C4-2B (cell line): ENCODE results near the gene IRF5.

Experiments used
- ZFX ChIP-seq: fragments of 450-650 bp; IDR thresholded peaks from 2 replicates; pipeline ENCODE4 v1.6.1; 2017
- TF ChIP-seq, protein P1 (sequence below): fragments of 450-650 bp; conservative IDR thresholded peaks from 2 replicates; pipeline ENCODE4 v1.5.1; 2017; ENCODE audit warnings: mild to moderate bottlenecking

DNA sequence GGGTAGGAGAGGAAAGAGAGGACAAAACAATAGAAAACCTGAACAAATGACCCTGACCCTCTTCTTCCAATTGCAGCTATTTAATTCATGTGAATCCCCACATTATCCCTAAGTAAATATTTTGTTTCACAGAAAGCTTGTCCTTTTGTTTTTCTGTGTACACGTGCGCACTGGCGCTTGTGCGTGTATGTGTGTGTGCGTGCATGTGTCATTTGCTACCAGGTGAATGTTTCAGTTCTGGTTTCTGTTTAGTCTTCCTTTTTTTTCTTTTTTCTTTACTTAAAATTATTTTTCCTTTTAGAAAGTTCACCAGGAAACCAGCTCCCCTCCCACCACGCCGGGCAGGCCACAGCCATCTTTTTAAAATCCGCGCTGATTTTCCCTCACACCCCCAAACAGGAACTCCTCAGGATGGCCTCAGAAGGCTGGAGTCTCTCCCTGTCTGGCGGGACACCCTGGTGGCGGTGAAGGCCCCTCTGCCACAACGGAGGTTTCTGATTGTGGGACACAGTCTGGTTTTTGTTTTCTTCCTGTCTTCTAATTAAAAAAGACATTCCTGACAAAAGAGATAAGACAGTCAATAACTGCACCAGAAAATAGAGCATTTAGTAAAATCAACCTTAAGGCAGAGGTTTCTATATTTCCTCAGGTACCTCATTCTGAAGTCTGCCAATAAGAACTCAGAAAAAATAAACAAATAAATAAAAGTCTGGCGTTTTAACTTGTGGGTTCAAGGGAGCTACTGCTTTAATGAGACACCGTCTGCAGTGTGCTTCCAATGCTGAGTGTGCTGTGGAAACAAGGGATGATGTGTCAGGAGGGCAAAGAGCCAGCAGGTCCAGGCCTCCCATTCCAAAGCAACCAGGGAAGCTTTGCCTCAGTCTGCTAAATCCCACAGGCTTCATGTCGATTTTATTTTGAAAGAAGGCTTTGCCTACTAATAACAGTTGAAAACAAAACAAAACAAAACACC, 17.4 kb downstream of the IRF5 start:
- TF ChIP-seq, protein P1, sequence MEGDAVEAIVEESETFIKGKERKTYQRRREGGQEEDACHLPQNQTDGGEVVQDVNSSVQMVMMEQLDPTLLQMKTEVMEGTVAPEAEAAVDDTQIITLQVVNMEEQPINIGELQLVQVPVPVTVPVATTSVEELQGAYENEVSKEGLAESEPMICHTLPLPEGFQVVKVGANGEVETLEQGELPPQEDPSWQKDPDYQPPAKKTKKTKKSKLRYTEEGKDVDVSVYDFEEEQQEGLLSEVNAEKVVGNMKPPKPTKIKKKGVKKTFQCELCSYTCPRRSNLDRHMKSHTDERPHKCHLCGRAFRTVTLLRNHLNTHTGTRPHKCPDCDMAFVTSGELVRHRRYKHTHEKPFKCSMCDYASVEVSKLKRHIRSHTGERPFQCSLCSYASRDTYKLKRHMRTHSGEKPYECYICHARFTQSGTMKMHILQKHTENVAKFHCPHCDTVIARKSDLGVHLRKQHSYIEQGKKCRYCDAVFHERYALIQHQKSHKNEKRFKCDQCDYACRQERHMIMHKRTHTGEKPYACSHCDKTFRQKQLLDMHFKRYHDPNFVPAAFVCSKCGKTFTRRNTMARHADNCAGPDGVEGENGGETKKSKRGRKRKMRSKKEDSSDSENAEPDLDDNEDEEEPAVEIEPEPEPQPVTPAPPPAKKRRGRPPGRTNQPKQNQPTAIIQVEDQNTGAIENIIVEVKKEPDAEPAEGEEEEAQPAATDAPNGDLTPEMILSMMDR, result no peak
- TF ChIP-seq ZFX, result no peak
